Natural killer cell (primary cell): ENCODE measurements around the gene C6orf163. TPM values are rescaled to one million over a fixed set of nuclear protein-coding genes. Genes with fewer than 3 reads are reported as not detected.

Experiments
- ATAC-seq, 3 donors: fragments of 150-1000 bp in 2 of 3; fragments of 200-7000 bp in 1 of 3; cut with Tn5 transposase; 1 replicate in 1 of 3; 2 replicates in 2 of 3; pipeline ENCODE4 v1.10.0; 2021; ENCODE audit warnings: mild to moderate bottlenecking in 2 of 3, moderate library complexity in 2 of 3
- DNase-seq, 2 donors: peaks; one replicate each; pipeline versions ENCODE4 v3.0.0 to v3.0.0-alpha.2; 2013 to 2021; ENCODE audit warnings: mixed read lengths in 1 of 2
- H3K27ac ChIP-seq: one replicate; pipeline ENCODE4 v1.5.1; 2013; ENCODE audit warnings: mild to moderate bottlenecking, low read length
- H3K27me3 ChIP-seq: one replicate; pipeline ENCODE4 v1.6.1; 2013; ENCODE audit warnings: low read length; ENCODE audit not compliant: control insufficient read depth, insufficient read depth
- H3K36me3 ChIP-seq: one replicate; pipeline ENCODE4 v1.6.1; 2013; ENCODE audit warnings: low read length; ENCODE audit not compliant: control insufficient read depth, insufficient read depth
- H3K4me1 ChIP-seq: one replicate; pipeline ENCODE4 v1.6.1; 2013; ENCODE audit warnings: low read length; ENCODE audit not compliant: control insufficient read depth, insufficient read depth
- H3K4me3 ChIP-seq: one replicate; pipeline ENCODE4 v1.5.1; 2013; ENCODE audit warnings: low read length
- H3K9me3 ChIP-seq: one replicate; pipeline ENCODE4 v1.6.1; 2013; ENCODE audit warnings: low read length; ENCODE audit not compliant: control insufficient read depth, insufficient read depth
- H3K27ac Mint-ChIP-seq, 2 donors: one replicate each; pipeline ENCODE4 v1.8.0; 2022; ENCODE audit warnings: mild to moderate bottlenecking in 2 of 2, mixed read lengths in 2 of 2, moderate library complexity in 1 of 2
- H3K27me3 Mint-ChIP-seq, 2 donors: one replicate each; pipeline ENCODE4 v1.8.0; 2022; ENCODE audit warnings: low read depth in 2 of 2, mixed read lengths in 2 of 2
- H3K36me3 Mint-ChIP-seq: one replicate; pipeline ENCODE4 v1.8.0; 2022; ENCODE audit warnings: mixed read lengths
- H3K4me1 Mint-ChIP-seq, 2 donors: one replicate each; pipeline ENCODE4 v1.8.0; 2022; ENCODE audit warnings: mixed read lengths in 2 of 2
- H3K4me3 Mint-ChIP-seq: one replicate; pipeline ENCODE4 v1.8.0; 2022; ENCODE audit warnings: mild to moderate bottlenecking, moderate library complexity, mixed read lengths
- H3K9me3 Mint-ChIP-seq, 2 donors: one replicate each; pipeline ENCODE4 v1.8.0; 2022; ENCODE audit warnings: mixed read lengths in 2 of 2
- CTCF ChIP-seq: fragments of 200-600 bp; IDR thresholded peaks from one replicate; pipeline ENCODE4 v1.8.0; 2022; ENCODE audit warnings: antibody characterized with exemption
- WGBS: methylation state at CpG from one replicate; pipeline ENCODE4 v1.1.7; 2013; ENCODE audit warnings: missing lambda C conversion rate; ENCODE audit not compliant: insufficient coverage; 5-methylcytosine and 5-hydroxymethylcytosine counted together
- intact Hi-C: fragments of 100-400 bp; cut with micrococcal nuclease; formaldehyde crosslinking; loops from one replicate; pipeline ENCODE4 v1.14.2; 2022
- total RNA-seq, 4 donors: library from RNA; stranded (reverse); fragments of 120-200 nt in 1 of 4; gene quantifications; one replicate each; pipeline versions ENCODE4 v1.2.3 to v1.2.4, GENCODE V29; 2013 to 2022

Gene C6orf163
- total RNA-seq, 3 donors from 2014 or later (not counting 1 experiment from before 2014, with no cell fraction given), result 1.8 to 3.2 (median 2.3) TPM

GRCh38 chr6:87349896-87350295 is 5.3 kb downstream of the C6orf163 start:
- H3K9me3 Mint-ChIP-seq, result no peaks in the 10 kb centered on the region
- Histone ChIP-seq H3K4me3 (no peak overlapping the region), H3K9me3 (no peaks in the 10 kb centered on the region), H3K27me3 (no peaks in the 10 kb centered on the region), H3K4me1 (no peaks in the 10 kb centered on the region), H3K27ac (no peak overlapping the region), H3K36me3 (no peaks in the 10 kb centered on the region)
- ATAC-seq (no peak), DNase-seq (no peak)
- H3K27ac Mint-ChIP-seq, result no peak overlapping the region
- WGBS, result 91% methylated on average over 2 of the region's 2 CpGs
- intact Hi-C loops, result no loop called here
- no peaks in the 10 kb centered on the region for H3K4me1 Mint-ChIP-seq
- no peaks in the 10 kb centered on the region for H3K27me3 Mint-ChIP-seq
- TF ChIP-seq CTCF, result no peak
- no peak overlapping the region for H3K4me3 Mint-ChIP-seq
- H3K36me3 Mint-ChIP-seq, result no peaks in the 10 kb centered on the region

- Histone ChIP-seq H3K36me3 (no peaks in the 10 kb centered on the region), H3K4me3 (no peak overlapping the region), H3K4me1 (no peaks in the 10 kb centered on the region), H3K27ac (no peak overlapping the region), H3K27me3 (no peaks in the 10 kb centered on the region), H3K9me3 (no peaks in the 10 kb centered on the region)
- ATAC-seq, result no peak
- H3K27ac Mint-ChIP-seq, result no peak overlapping the region
- no peak overlapping the region for H3K4me3 Mint-ChIP-seq
- H3K36me3 Mint-ChIP-seq, result no peaks in the 10 kb centered on the region
- H3K4me1 Mint-ChIP-seq, result no peaks in the 10 kb centered on the region
- no peaks in the 10 kb centered on the region for H3K27me3 Mint-ChIP-seq
- H3K9me3 Mint-ChIP-seq, result no peaks in the 10 kb centered on the region
- TF ChIP-seq CTCF, result no peak
- no peak for DNase-seq
- intact Hi-C loops, result no loop called here
Observed at GRCh38 chr6:87350516-87350915, 5.9 kb downstream of the C6orf163 start.

GRCh38 chr6:87351583-87351982 is 7.0 kb downstream of the C6orf163 start:
- 100% methylated on average over 1 of the region's 1 CpG for WGBS
- DNase-seq (no peak), ATAC-seq (no peak)
- Mint-ChIP-seq H3K9me3 (no peaks in the 10 kb centered on the region), H3K27ac (no peak overlapping the region), H3K27me3 (no peaks in the 10 kb centered on the region), H3K36me3 (no peaks in the 10 kb centered on the region), H3K4me1 (no peaks in the 10 kb centered on the region), H3K4me3 (no peak overlapping the region)
- no peaks in the 10 kb centered on the region for H3K36me3 ChIP-seq
- intact Hi-C loops, result no loop called here
- H3K4me1 ChIP-seq, result no peaks in the 10 kb centered on the region
- TF ChIP-seq CTCF, result no peak
- no peaks in the 10 kb centered on the region for H3K9me3 ChIP-seq
- no peaks in the 10 kb centered on the region for H3K27me3 ChIP-seq
- H3K27ac ChIP-seq, result no peak overlapping the region
- H3K4me3 ChIP-seq, result no peak overlapping the region

GRCh38 chr6:87356181-87356580 is 11.6 kb downstream of the C6orf163 start:
- no peaks in the 10 kb centered on the region for H3K27me3 ChIP-seq
- 95% methylated on average over 4 of the region's 4 CpGs for WGBS
- H3K27ac ChIP-seq, result no peak overlapping the region
- Mint-ChIP-seq H3K36me3 (no peaks in the 10 kb centered on the region), H3K27me3 (no peaks in the 10 kb centered on the region), H3K4me1 (no peaks in the 10 kb centered on the region), H3K4me3 (no peak overlapping the region), H3K27ac (no peak overlapping the region), H3K9me3 (no peaks in the 10 kb centered on the region)
- ATAC-seq (no peak), DNase-seq (no peak)
- no peak overlapping the region for H3K4me3 ChIP-seq
- intact Hi-C loops, result no loop called here
- no peaks in the 10 kb centered on the region for H3K9me3 ChIP-seq
- no peaks in the 10 kb centered on the region for H3K36me3 ChIP-seq
- H3K4me1 ChIP-seq, result no peaks in the 10 kb centered on the region
- TF ChIP-seq CTCF, result no peak
